ENCODE data around the gene NFKBIE.

GRCh38 chr6:44289726-44290260, 24.4 kb upstream of the NFKBIE start:
- TF ChIP-seq CTCF (IDR thresholded peaks at IDR 0.05) = no peak
- no peak for TF ChIP-seq EP300 (IDR thresholded peaks at IDR 0.05)
